ENCODE results near the gene KBTBD13.

- TF ChIP-seq, protein P1, sequence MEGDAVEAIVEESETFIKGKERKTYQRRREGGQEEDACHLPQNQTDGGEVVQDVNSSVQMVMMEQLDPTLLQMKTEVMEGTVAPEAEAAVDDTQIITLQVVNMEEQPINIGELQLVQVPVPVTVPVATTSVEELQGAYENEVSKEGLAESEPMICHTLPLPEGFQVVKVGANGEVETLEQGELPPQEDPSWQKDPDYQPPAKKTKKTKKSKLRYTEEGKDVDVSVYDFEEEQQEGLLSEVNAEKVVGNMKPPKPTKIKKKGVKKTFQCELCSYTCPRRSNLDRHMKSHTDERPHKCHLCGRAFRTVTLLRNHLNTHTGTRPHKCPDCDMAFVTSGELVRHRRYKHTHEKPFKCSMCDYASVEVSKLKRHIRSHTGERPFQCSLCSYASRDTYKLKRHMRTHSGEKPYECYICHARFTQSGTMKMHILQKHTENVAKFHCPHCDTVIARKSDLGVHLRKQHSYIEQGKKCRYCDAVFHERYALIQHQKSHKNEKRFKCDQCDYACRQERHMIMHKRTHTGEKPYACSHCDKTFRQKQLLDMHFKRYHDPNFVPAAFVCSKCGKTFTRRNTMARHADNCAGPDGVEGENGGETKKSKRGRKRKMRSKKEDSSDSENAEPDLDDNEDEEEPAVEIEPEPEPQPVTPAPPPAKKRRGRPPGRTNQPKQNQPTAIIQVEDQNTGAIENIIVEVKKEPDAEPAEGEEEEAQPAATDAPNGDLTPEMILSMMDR (IDR thresholded peaks at IDR 0.05) = no peak
- no peak for TF ChIP-seq POLR2A (IDR thresholded peaks at IDR 0.05)
These were observed 25.6 kb downstream of the KBTBD13 start for GRCh38 chr15:65101891-65102708.

Measured in testis (tissue), 2 donors.